MM.1S (cell line): Measurements from ENCODE around the gene CTNNA2.

Source experiments
- DNase-seq: peaks from one replicate; pipeline ENCODE4 v3.0.0-alpha.2; 2015
- H2AFZ ChIP-seq: fragments of 300-600 bp; sonication (generic); 2 replicates; pipeline ENCODE4 v1.6.0; 2016; ENCODE audit warnings: antibody characterized with exemption, low read length
- H3F3A ChIP-seq: fragments of 300-600 bp; sonication (generic); 2 replicates; pipeline ENCODE4 v1.6.1; 2016; ENCODE audit warnings: mild to moderate bottlenecking, antibody characterized with exemption, low read length, moderate library complexity, mixed read lengths; ENCODE audit not compliant: insufficient read depth
- H3K27ac ChIP-seq: fragments of 300-600 bp; sonication (generic); 2 replicates; pipeline ENCODE4 v1.5.1; 2016; ENCODE audit warnings: mild to moderate bottlenecking, low read length
- H3K27me3 ChIP-seq: fragments of 300-600 bp; sonication (generic); replicated peaks from 2 replicates; pipeline ENCODE4 v1.6.0; 2016; ENCODE audit warnings: low read length; ENCODE audit not compliant: insufficient read depth
- H3K36me3 ChIP-seq: fragments of 300-600 bp; sonication (generic); replicated peaks from 2 replicates; pipeline ENCODE4 v1.6.1; 2016; ENCODE audit warnings: mild to moderate bottlenecking, low read length, mixed read lengths; ENCODE audit not compliant: insufficient read depth
- H3K4me1 ChIP-seq: fragments of 300-600 bp; sonication (generic); 2 replicates; pipeline ENCODE4 v1.6.1; 2016; ENCODE audit warnings: low read length, mixed read lengths
- H3K4me2 ChIP-seq: fragments of 300-600 bp; sonication (generic); 2 replicates; pipeline ENCODE4 v1.6.0; 2016; ENCODE audit warnings: low read depth, low read length
- H3K4me3 ChIP-seq: fragments of 300-600 bp; sonication (generic); 2 replicates; pipeline ENCODE4 v1.5.1; 2016; ENCODE audit warnings: low read length, mixed read lengths
- H3K79me2 ChIP-seq: fragments of 300-600 bp; sonication (generic); 2 replicates; pipeline ENCODE4 v1.6.1; 2016; ENCODE audit warnings: mixed run types, low read length, mixed read lengths
- H3K9ac ChIP-seq: fragments of 300-600 bp; sonication (generic); 2 replicates; pipeline ENCODE4 v1.6.1; 2016; ENCODE audit warnings: low read length, mixed read lengths
- H3K9me2 ChIP-seq: fragments of 300-600 bp; sonication (generic); replicated peaks from 2 replicates; pipeline ENCODE4 v1.6.1; 2016; ENCODE audit warnings: mild to moderate bottlenecking, low read length, mixed read lengths; ENCODE audit not compliant: insufficient read depth
- H3K9me3 ChIP-seq: fragments of 300-600 bp; sonication (generic); replicated peaks from 2 replicates; pipeline ENCODE4 v1.6.1; 2016; ENCODE audit warnings: mild to moderate bottlenecking, low read length, mixed read lengths; ENCODE audit not compliant: insufficient read depth
- H4K20me1 ChIP-seq: fragments of 300-600 bp; sonication (generic); 2 replicates; pipeline ENCODE4 v1.6.1; 2016; ENCODE audit warnings: mild to moderate bottlenecking, low read length, moderate library complexity, mixed read lengths; ENCODE audit not compliant: insufficient read depth
- CTCF ChIP-seq: fragments of 300-600 bp; sonication (generic); IDR thresholded peaks from 2 replicates; pipeline ENCODE4 v1.5.1; 2016; ENCODE audit warnings: antibody characterized with exemption, low read length, mixed read lengths
- EZH2 ChIP-seq: fragments of 300-600 bp; sonication (generic); optimal IDR thresholded peaks from 2 replicates; pipeline ENCODE3; 2017; ENCODE audit warnings: low read depth, mild to moderate bottlenecking, antibody characterized with exemption, low read length, mixed read lengths
- EZH2phosphoT487 ChIP-seq: fragments of 300-600 bp; sonication (generic); IDR thresholded peaks from 2 replicates; pipeline ENCODE4 v1.6.1; 2018; ENCODE audit warnings: antibody characterized with exemption, low read length

Gene CTNNA2

GRCh38 chr2:80363791-80364349, 851.0 kb downstream of the CTNNA2 start:
- no peak for TF ChIP-seq EZH2phosphoT487
- TF ChIP-seq CTCF, result no peak
- TF ChIP-seq EZH2, result no peak
- Histone ChIP-seq H3K36me3 (no peaks in the 10 kb centered on the region), H3K9me3 (no peaks in the 10 kb centered on the region), H3K79me2 (no peaks in the 10 kb centered on the region), H3K4me2 (no peak overlapping the region), H3K27me3 (no peaks in the 10 kb centered on the region), H2AFZ (no peak overlapping the region), H3K9ac (no peak overlapping the region), H3K9me2 (no peaks in the 10 kb centered on the region), H4K20me1 (no peaks in the 10 kb centered on the region), H3K4me3 (no peak overlapping the region), H3K27ac (no peak overlapping the region), H3K4me1 (no peaks in the 10 kb centered on the region), H3F3A (no peaks in the 10 kb centered on the region)
- DNase-seq, result no peak

GRCh38 chr2:80364524-80365212, 851.8 kb downstream of the CTNNA2 start:
- Histone ChIP-seq H3K27ac (no peak overlapping the region), H3K9me3 (no peaks in the 10 kb centered on the region), H3K79me2 (no peaks in the 10 kb centered on the region), H3K27me3 (no peaks in the 10 kb centered on the region), H3K4me3 (no peak overlapping the region), H3K4me1 (no peaks in the 10 kb centered on the region), H3K9me2 (no peaks in the 10 kb centered on the region), H3K4me2 (no peak overlapping the region), H2AFZ (no peak overlapping the region), H3K36me3 (no peaks in the 10 kb centered on the region), H3K9ac (no peak overlapping the region), H4K20me1 (no peaks in the 10 kb centered on the region), H3F3A (no peaks in the 10 kb centered on the region)
- DNase-seq, result no peak
- TF ChIP-seq CTCF (no peak), EZH2 (no peak), EZH2phosphoT487 (no peak)

GRCh38 chr2:80365762-80366161, 852.9 kb downstream of the CTNNA2 start:
- no peak for DNase-seq
- Histone ChIP-seq H3K4me2 (no peak overlapping the region), H3K4me1 (no peaks in the 10 kb centered on the region), H2AFZ (no peak overlapping the region), H3K36me3 (no peaks in the 10 kb centered on the region), H4K20me1 (no peaks in the 10 kb centered on the region), H3K9ac (no peak overlapping the region), H3K79me2 (no peaks in the 10 kb centered on the region), H3K9me2 (no peaks in the 10 kb centered on the region), H3K27me3 (no peaks in the 10 kb centered on the region), H3F3A (no peaks in the 10 kb centered on the region), H3K27ac (no peak overlapping the region), H3K9me3 (no peaks in the 10 kb centered on the region), H3K4me3 (no peak overlapping the region)
- no peak for TF ChIP-seq EZH2phosphoT487
- TF ChIP-seq CTCF, result no peak
- no peak for TF ChIP-seq EZH2
